HL-60 (cell line): Measurements from ENCODE around the gene CSDE1.

ENCODE experiments used
- POLR2AphosphoS5 ChIP-seq: IDR thresholded peaks from 2 replicates; pipeline ENCODE4 v1.6.1; 2012; ENCODE audit warnings: low read depth
- TF ChIP-seq, protein P1 (sequence below): IDR thresholded peaks from one replicate; pipeline ENCODE4 v1.5.1; 2011; ENCODE audit warnings: low read length, control low read depth, inconsistent platforms; ENCODE audit not compliant: insufficient read depth
- TF ChIP-seq, protein P2 (sequence below): IDR thresholded peaks from 2 replicates; pipeline ENCODE4 v1.6.1; 2012; ENCODE audit warnings: low read depth; ENCODE audit not compliant: insufficient replicate concordance

DNA sequence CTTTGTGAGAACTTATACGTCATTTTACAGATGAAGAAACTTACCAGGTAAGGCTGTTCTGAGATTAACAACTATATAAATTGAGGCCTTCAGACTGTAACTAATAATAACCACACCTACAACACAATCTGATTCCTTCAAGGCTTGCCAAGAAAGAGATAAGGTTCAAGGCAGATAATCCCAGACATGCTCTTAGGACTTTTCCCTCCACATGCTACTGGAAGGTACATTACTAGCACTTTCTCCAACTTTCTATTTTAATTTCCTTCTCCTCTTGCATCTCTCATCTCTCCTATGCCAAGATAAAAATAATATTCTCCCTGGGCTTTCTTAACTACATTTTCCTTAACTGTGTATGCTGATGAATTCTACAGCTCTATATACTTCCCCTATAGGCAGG is 22.3 kb downstream of the CSDE1 start:
- TF ChIP-seq, protein P1, sequence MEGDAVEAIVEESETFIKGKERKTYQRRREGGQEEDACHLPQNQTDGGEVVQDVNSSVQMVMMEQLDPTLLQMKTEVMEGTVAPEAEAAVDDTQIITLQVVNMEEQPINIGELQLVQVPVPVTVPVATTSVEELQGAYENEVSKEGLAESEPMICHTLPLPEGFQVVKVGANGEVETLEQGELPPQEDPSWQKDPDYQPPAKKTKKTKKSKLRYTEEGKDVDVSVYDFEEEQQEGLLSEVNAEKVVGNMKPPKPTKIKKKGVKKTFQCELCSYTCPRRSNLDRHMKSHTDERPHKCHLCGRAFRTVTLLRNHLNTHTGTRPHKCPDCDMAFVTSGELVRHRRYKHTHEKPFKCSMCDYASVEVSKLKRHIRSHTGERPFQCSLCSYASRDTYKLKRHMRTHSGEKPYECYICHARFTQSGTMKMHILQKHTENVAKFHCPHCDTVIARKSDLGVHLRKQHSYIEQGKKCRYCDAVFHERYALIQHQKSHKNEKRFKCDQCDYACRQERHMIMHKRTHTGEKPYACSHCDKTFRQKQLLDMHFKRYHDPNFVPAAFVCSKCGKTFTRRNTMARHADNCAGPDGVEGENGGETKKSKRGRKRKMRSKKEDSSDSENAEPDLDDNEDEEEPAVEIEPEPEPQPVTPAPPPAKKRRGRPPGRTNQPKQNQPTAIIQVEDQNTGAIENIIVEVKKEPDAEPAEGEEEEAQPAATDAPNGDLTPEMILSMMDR, result no peak
- no peak for TF ChIP-seq POLR2AphosphoS5
- TF ChIP-seq, protein P2, sequence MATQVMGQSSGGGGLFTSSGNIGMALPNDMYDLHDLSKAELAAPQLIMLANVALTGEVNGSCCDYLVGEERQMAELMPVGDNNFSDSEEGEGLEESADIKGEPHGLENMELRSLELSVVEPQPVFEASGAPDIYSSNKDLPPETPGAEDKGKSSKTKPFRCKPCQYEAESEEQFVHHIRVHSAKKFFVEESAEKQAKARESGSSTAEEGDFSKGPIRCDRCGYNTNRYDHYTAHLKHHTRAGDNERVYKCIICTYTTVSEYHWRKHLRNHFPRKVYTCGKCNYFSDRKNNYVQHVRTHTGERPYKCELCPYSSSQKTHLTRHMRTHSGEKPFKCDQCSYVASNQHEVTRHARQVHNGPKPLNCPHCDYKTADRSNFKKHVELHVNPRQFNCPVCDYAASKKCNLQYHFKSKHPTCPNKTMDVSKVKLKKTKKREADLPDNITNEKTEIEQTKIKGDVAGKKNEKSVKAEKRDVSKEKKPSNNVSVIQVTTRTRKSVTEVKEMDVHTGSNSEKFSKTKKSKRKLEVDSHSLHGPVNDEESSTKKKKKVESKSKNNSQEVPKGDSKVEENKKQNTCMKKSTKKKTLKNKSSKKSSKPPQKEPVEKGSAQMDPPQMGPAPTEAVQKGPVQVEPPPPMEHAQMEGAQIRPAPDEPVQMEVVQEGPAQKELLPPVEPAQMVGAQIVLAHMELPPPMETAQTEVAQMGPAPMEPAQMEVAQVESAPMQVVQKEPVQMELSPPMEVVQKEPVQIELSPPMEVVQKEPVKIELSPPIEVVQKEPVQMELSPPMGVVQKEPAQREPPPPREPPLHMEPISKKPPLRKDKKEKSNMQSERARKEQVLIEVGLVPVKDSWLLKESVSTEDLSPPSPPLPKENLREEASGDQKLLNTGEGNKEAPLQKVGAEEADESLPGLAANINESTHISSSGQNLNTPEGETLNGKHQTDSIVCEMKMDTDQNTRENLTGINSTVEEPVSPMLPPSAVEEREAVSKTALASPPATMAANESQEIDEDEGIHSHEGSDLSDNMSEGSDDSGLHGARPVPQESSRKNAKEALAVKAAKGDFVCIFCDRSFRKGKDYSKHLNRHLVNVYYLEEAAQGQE, result no peak
